MG63 (cell line): Measurements from ENCODE around the gene RGS19. TPM values are rescaled to one million over a fixed set of nuclear protein-coding genes. Genes with fewer than 3 reads are reported as not detected.
A peak's percentile ranks its signal among the peaks of the same experiment; 100 is the strongest.

Experiments used
- DNase-seq: peaks from one replicate; pipeline ENCODE4 v3.0.0-alpha.2; 2020
- H3K27me3 ChIP-seq: fragments of 250-450 bp; sonication (Bioruptor Pico); 2 replicates; pipeline ENCODE4 v1.5.1; 2020; ENCODE audit warnings: mild to moderate bottlenecking, moderate library complexity
- H3K36me3 ChIP-seq: fragments of 250-450 bp; sonication (Bioruptor Pico); 2 replicates; pipeline ENCODE4 v1.5.1; 2020; ENCODE audit warnings: mild to moderate bottlenecking, moderate library complexity
- H3K4me3 ChIP-seq: fragments of 250-450 bp; sonication (Bioruptor Pico); 2 replicates; pipeline ENCODE4 v1.5.1; 2020; ENCODE audit warnings: mild to moderate bottlenecking, moderate library complexity
- H3K9me3 ChIP-seq: fragments of 250-450 bp; sonication (Bioruptor Pico); 2 replicates; pipeline ENCODE4 v1.5.1; 2020; ENCODE audit warnings: mild to moderate bottlenecking, moderate library complexity
- total RNA-seq: library from RNA; depleted of rRNA; stranded (reverse); fragments of >200 nt; shearing (Covaris generic); gene quantifications from 2 replicates; pipeline ENCODE4 v1.2.3, GENCODE V29; 2014; ENCODE audit warnings: low replicate concordance

RGS19 gene
- total RNA-seq, 1 experiment from 2014 or later = 40.9 TPM

- H3K27me3 ChIP-seq = no peaks in the 10 kb centered on the region
- H3K36me3 ChIP-seq = no peaks in the 10 kb centered on the region
- H3K9me3 ChIP-seq = no peaks in the 10 kb centered on the region
- no peak for DNase-seq
- no peak overlapping the region for H3K4me3 ChIP-seq
These were observed 28.9 kb downstream of the RGS19 start for GRCh38 chr20:64050261-64051032.

GRCh38 chr20:64049878-64050260 is 29.4 kb downstream of the RGS19 start:
- no peaks in the 10 kb centered on the region for H3K27me3 ChIP-seq
- H3K4me3 ChIP-seq = peak overlapping the region; percentile 29; the same call in 1 of the 2 replicates
- no peaks in the 10 kb centered on the region for H3K36me3 ChIP-seq
- H3K9me3 ChIP-seq = no peaks in the 10 kb centered on the region
- DNase-seq = no peak

DNA sequence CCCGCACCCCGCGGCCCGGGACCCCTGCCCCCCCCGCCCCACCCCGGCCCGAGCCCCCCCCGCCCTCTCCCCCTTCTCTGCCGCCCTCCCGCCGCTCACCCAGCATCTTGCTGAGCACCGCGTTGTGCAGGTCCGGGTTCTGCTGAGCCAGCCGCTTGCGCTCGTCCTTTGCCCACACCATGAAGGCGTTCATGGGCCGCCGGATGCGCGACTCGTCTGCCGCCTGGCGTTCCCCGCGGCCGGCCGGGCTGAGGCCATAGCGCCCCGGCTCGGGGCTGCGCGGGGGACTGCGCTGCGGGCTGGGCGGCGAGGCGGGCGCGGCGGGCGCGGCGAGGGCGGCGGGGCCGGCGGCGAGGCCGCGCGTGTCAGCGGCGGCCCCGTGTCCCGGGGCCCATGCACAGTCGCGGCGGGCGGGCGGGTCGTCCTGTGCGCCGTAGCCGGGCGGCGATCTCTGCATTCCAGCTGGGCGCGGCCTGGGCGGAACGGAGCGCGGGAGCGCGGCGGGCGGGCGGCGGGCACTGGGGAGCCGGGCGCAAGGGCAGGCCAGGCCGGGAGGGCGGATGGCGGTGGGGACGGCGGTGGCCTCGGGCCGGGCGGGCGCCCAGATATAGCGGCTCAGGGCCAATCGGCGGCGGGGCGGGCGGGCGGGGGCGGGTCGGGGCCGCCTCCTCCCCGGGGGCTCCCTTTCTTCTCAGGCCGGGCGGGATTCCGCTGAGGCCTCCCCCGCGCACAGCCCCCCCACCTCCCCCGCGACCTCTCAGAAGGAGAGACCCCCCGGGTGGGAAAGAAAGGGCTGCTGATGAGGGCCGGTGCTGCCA is 30.0 kb downstream of the RGS19 start, which contains the start of gene SOX18:
SOX18 (minus strand) TSS at position 580 of the 818 bp plus-strand sequence; CDS start at position 457, 123 bp downstream.
- Histone ChIP-seq H3K36me3 (no peaks in the 10 kb centered on the region), H3K27me3 (no peaks in the 10 kb centered on the region), H3K9me3 (no peaks in the 10 kb centered on the region), H3K4me3 (peak within 1 kb of the TSS; percentile 29; the same call in 1 of the 2 replicates)
- DNase-seq = peak; percentile 63

GRCh38 chr20:64048402-64049044 is 30.8 kb downstream of the RGS19 start:
- Histone ChIP-seq H3K4me3 (no peak overlapping the region; the same call in 1 of the 2 replicates), H3K9me3 (no peaks in the 10 kb centered on the region), H3K36me3 (no peaks in the 10 kb centered on the region), H3K27me3 (no peaks in the 10 kb centered on the region)
- DNase-seq = no peak

DNA sequence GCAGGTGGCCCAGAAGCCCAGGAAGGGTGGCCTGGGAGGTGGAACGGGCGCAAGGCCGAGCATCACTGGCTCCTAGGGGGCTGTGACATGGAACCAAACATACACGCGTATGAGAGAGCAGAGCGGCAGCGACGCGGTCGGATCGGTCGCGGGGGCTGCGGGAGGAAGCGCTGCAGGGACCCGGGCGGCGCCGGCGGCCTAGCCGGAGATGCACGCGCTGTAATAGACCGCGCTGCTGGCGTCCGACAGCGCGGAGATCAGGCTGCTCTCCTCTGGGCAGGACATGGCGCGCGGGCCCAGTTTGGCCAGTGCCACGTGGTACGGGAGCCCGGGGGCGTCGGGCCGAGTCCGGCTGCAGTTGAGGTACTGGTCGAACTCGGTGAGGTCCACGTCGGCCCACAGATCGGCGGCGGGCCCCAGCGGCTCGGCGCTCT is 31.3 kb downstream of the RGS19 start:
- Histone ChIP-seq H3K36me3 (no peaks in the 10 kb centered on the region), H3K9me3 (no peaks in the 10 kb centered on the region), H3K27me3 (no peaks in the 10 kb centered on the region), H3K4me3 (no peak overlapping the region)
- DNase-seq = no peak

DNA sequence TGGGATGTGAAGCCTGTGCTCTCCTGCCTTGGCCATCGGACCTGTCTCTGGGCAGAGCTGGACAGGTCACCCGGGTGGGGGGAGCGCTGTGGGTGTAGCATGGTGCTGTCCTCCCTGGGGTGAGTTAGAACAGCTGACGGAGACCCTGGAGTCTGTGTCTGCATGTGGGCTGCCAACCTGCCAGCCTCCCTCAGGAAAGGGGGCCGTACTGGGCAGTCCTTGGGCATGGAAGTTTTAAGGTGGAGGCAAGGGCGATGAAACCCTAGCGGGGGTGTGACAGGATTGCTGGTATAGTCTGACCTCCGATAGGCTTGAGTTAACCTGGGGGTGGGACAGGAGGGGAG is 32.3 kb downstream of the RGS19 start:
- Histone ChIP-seq H3K36me3 (no peaks in the 10 kb centered on the region), H3K9me3 (no peaks in the 10 kb centered on the region), H3K4me3 (no peak overlapping the region), H3K27me3 (no peaks in the 10 kb centered on the region; the same call in 1 of the 2 replicates)
- no peak for DNase-seq

GRCh38 chr20:64045346-64046011 is 33.8 kb downstream of the RGS19 start:
- H3K4me3 ChIP-seq = no peak overlapping the region
- DNase-seq = peak; percentile 41

DNA sequence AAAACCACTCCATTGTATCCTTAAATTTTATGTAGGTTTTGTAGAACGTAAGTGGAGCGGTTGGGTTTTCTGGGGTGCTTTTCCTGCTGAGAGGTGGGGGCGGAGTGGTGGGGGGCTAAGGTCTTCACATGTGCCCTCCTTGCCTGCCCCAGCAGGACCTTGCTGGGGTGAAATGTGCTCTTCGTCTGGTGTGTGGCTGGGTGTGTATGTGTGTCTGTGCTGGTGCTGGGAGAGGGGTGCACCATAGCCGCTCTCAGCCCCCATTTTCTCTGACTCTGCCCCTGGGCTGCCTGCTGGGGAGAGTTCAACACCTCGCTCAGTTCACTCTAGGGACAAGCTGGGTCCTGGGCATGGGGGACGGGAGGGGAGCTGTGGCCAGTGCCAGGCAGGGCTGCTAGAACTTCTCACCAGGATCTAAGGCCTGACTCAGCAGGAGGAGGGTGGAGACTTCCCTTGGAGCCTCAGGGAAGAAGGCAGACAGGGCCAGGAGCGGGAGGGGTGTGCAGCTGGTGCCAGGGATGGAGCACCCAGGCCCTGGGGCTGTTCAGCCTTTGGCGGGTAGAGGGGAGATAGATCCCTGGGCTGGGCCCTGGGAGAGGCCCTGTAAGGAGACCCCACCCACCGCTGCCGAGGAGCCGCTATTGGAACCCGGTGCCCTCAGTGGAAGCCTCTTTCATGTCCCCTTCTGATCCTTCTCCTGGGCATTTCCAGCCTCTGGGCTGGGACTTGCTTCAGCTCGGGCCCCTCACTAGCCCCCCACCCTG is 34.7 kb downstream of the RGS19 start:
- no peaks in the 10 kb centered on the region for H3K36me3 ChIP-seq
- H3K4me3 ChIP-seq = no peak overlapping the region
- peak; percentile 91 for DNase-seq
- H3K9me3 ChIP-seq = no peaks in the 10 kb centered on the region
- H3K27me3 ChIP-seq = no peaks in the 10 kb centered on the region; the same call in 1 of the 2 replicates

More at GRCh38 chr20:64045346-64046011, 33.8 kb downstream of the RGS19 start:
- Histone ChIP-seq H3K27me3 (no peaks in the 10 kb centered on the region; the same call in 1 of the 2 replicates), H3K36me3 (no peaks in the 10 kb centered on the region), H3K9me3 (no peaks in the 10 kb centered on the region)

DNA sequence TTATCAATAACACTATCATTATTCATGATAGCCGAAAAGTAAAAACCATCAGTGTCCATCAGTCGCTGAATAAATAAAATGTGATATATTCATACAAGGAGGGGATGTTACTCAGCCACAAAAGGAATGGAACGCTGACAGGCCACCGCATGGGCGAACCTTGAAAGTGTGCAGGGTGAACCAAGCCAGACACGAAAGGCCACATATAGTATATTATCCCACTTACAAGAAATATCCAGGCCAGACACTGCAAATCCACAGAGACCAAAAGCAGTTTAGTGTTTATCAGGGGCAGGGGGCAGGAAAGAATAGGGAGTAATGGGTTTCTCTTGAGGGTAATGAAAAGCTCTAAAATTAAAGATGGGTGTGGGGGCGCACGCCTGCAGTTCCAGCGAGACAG is 35.5 kb downstream of the RGS19 start:
- Histone ChIP-seq H3K27me3 (no peaks in the 10 kb centered on the region; the same call in 1 of the 2 replicates), H3K36me3 (no peaks in the 10 kb centered on the region), H3K4me3 (no peak overlapping the region), H3K9me3 (no peaks in the 10 kb centered on the region)
- DNase-seq = no peak

- no peaks in the 10 kb centered on the region for H3K36me3 ChIP-seq
- no peaks in the 10 kb centered on the region; the same call in 1 of the 2 replicates for H3K27me3 ChIP-seq
- no peaks in the 10 kb centered on the region for H3K9me3 ChIP-seq
- DNase-seq = no peak
- H3K4me3 ChIP-seq = no peak overlapping the region
These were observed 37.1 kb downstream of the RGS19 start for GRCh38 chr20:64042054-64042781.

GRCh38 chr20:64041781-64042053 is 37.6 kb downstream of the RGS19 start:
- H3K36me3 ChIP-seq = no peaks in the 10 kb centered on the region

GRCh38 chr20:64041040-64041780 is 38.1 kb downstream of the RGS19 start:
- no peak overlapping the region for H3K4me3 ChIP-seq
- DNase-seq = no peak

More at GRCh38 chr20:64041781-64042053, 37.6 kb downstream of the RGS19 start:
- H3K4me3 ChIP-seq = no peak overlapping the region
- no peak for DNase-seq
- no peaks in the 10 kb centered on the region; the same call in 1 of the 2 replicates for H3K27me3 ChIP-seq
- no peaks in the 10 kb centered on the region for H3K9me3 ChIP-seq

DNA sequence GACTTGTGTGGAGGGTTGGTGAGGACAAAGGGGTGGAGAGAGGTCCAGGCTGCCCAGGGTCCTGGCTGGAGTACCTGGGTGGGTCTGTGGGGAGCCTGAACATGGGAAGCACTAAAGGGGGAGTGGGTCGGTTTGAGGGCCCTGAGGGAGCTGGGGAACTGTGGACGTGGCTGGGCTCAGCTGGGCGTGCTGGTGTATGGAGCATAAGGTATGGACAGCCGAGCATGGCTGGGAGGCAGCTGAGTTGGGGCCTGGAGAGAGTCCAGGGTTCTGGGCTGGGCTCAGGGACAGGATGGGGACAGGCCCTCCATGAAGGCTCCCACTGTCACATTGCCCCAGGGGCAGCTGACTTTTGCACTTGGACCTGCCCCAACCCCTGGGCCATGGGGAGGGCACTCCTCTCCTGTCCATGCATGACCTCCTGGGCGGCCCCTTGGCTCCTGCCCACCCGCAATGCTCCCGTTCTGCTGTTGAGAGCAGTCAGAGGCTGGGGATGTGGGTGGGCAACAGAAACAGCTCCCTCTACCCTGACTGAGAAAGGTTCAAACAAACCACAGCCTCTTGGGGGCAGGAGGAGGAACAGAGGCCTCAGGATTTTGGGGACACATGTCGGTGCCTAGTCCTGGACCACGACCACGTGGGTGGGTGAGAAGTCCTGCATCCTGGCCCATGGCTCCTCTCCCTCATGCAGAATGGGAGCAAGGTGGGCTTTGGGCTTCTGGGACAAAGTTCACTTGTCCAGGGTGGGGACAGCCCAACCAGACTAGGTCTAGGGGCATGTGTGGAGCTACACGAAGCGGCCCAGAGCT is 38.9 kb downstream of the RGS19 start:
- Histone ChIP-seq H3K9me3 (no peaks in the 10 kb centered on the region), H3K4me3 (no peak overlapping the region), H3K36me3 (no peaks in the 10 kb centered on the region), H3K27me3 (no peaks in the 10 kb centered on the region; the same call in 1 of the 2 replicates)
- no peak for DNase-seq

More at GRCh38 chr20:64041040-64041780, 38.1 kb downstream of the RGS19 start:
- Histone ChIP-seq H3K27me3 (no peaks in the 10 kb centered on the region; the same call in 1 of the 2 replicates), H3K36me3 (no peaks in the 10 kb centered on the region), H3K9me3 (no peaks in the 10 kb centered on the region)
